ENCODE data around the gene RBPJL. TPM values are rescaled to one million over a fixed set of nuclear protein-coding genes. Genes with fewer than 3 reads are reported as not detected.

RBPJL gene
- total and polyA plus RNA-seq, 4 donors, result not detected

GRCh38 chr20:45291526-45291925 is 15.1 kb upstream of the RBPJL start:
- Histone ChIP-seq H3K27ac (ENCODE audit: low read depth in 1 of 2, low read length in 2 of 2) (no peak overlapping the region), H3K27me3 (ENCODE audit: control insufficient read depth in 4 of 4, insufficient read depth in 4 of 4, low read length in 3 of 4) (peaks cover 0 to 2% (median 0%) of the 10 kb centered on the region in 4 donors), H3K4me1 (ENCODE audit: control insufficient read depth in 4 of 4, insufficient read depth in 4 of 4, low read length in 3 of 4) (peaks cover 0 to 12% (median 6%) of the 10 kb centered on the region in 4 donors), H3K9ac (ENCODE audit: low read depth in 1 of 2, low read length in 2 of 2) (no peak overlapping the region), H3K4me3 (ENCODE audit: low read depth in 1 of 3, low read length in 3 of 3) (no peak overlapping the region), H3K36me3 (ENCODE audit: control insufficient read depth in 4 of 4, insufficient read depth in 3 of 4, low read depth in 1 of 4, low read length in 3 of 4) (no peaks in the 10 kb centered on the region), H3K9me3 (ENCODE audit: control insufficient read depth in 4 of 4, low read length in 3 of 4) (no peaks in the 10 kb centered on the region)
- WGBS, result 77% methylated on average over 9 of the region's 9 CpGs
- DNase-seq (ENCODE audit: low spot score), result no peak
- TF ChIP-seq SP1 (IDR thresholded peaks at IDR 0.05), result no peak
- no peak for TF ChIP-seq EGR1 (IDR thresholded peaks at IDR 0.05; ENCODE audit: low read depth in 2 of 2)
- no peak for TF ChIP-seq GABPA (IDR thresholded peaks at IDR 0.05 in 1 of 2, conservative IDR thresholded peaks at IDR 0.05 in 1 of 2)
- no peak for TF ChIP-seq RXRA (IDR thresholded peaks at IDR 0.05)
- TF ChIP-seq REST (IDR thresholded peaks at IDR 0.05), result no peak
- no peak for TF ChIP-seq FOXA1 (IDR thresholded peaks at IDR 0.05)
- no peak for TF ChIP-seq ATF3 (IDR thresholded peaks at IDR 0.05)
- TF ChIP-seq FOXA2 (IDR thresholded peaks at IDR 0.05), result no peak
- no peak for TF ChIP-seq JUND (IDR thresholded peaks at IDR 0.05)
- TF ChIP-seq NR2F2 (IDR thresholded peaks at IDR 0.05), result no peak
- TF ChIP-seq MAX (IDR thresholded peaks at IDR 0.05), result no peak
- TF ChIP-seq RAD21 (IDR thresholded peaks at IDR 0.05), result no peak

- Histone ChIP-seq H3K9ac (ENCODE audit: low read depth in 1 of 2, low read length in 2 of 2) (no peak overlapping the region), H3K27ac (ENCODE audit: low read depth in 1 of 2, low read length in 2 of 2) (no peak overlapping the region), H3K4me1 (ENCODE audit: control insufficient read depth in 4 of 4, insufficient read depth in 4 of 4, low read length in 3 of 4) (peaks cover 0 to 12% (median 6%) of the 10 kb centered on the region in 4 donors), H3K9me3 (ENCODE audit: control insufficient read depth in 4 of 4, low read length in 3 of 4) (no peaks in the 10 kb centered on the region), H3K27me3 (ENCODE audit: control insufficient read depth in 4 of 4, insufficient read depth in 4 of 4, low read length in 3 of 4) (peaks cover 0 to 2% (median 0%) of the 10 kb centered on the region in 4 donors), H3K4me3 (ENCODE audit: low read depth in 1 of 3, low read length in 3 of 3) (no peak overlapping the region), H3K36me3 (ENCODE audit: control insufficient read depth in 4 of 4, insufficient read depth in 3 of 4, low read depth in 1 of 4, low read length in 3 of 4) (no peaks in the 10 kb centered on the region)
- WGBS, result 80% methylated on average over 2 of the region's 2 CpGs
- TF ChIP-seq RXRA (IDR thresholded peaks at IDR 0.05), result no peak
- no peak for TF ChIP-seq REST (IDR thresholded peaks at IDR 0.05)
- no peak for TF ChIP-seq NR2F2 (IDR thresholded peaks at IDR 0.05)
- no peak for TF ChIP-seq YY1 (IDR thresholded peaks at IDR 0.05)
- TF ChIP-seq ATF3 (IDR thresholded peaks at IDR 0.05), result no peak
- TF ChIP-seq RAD21 (IDR thresholded peaks at IDR 0.05), result no peak
- TF ChIP-seq CTCF (IDR thresholded peaks at IDR 0.05; ENCODE audit: low read depth, low read length, missing input control), result no peak
- no peak for TF ChIP-seq FOXA2 (IDR thresholded peaks at IDR 0.05)
- no peak for TF ChIP-seq JUND (IDR thresholded peaks at IDR 0.05)
- TF ChIP-seq TAF1 (conservative IDR thresholded peaks at IDR 0.05), result no peak
- TF ChIP-seq GABPA (IDR thresholded peaks at IDR 0.05 in 1 of 2, conservative IDR thresholded peaks at IDR 0.05 in 1 of 2), result no peak
- no peak for TF ChIP-seq SP1 (IDR thresholded peaks at IDR 0.05)
- TF ChIP-seq EGR1 (IDR thresholded peaks at IDR 0.05; ENCODE audit: low read depth in 2 of 2), result no peak
- no peak for TF ChIP-seq HNF4G (IDR thresholded peaks at IDR 0.05)
- TF ChIP-seq HNF4A (conservative IDR thresholded peaks at IDR 0.05), result no peak
- no peak for TF ChIP-seq ZBTB33 (IDR thresholded peaks at IDR 0.05)
- no peak for TF ChIP-seq MAX (IDR thresholded peaks at IDR 0.05)
- TF ChIP-seq FOXA1 (IDR thresholded peaks at IDR 0.05), result no peak
- DNase-seq (ENCODE audit: low spot score), result no peak
Measured at GRCh38 chr20:45292343-45292742, 14.3 kb upstream of the RBPJL start.
